CD4-positive, alpha-beta memory T cell (primary cell): ENCODE data around the gene STXBP5L. TPM values are rescaled to one million over a fixed set of nuclear protein-coding genes. Genes with fewer than 3 reads are reported as not detected.
A peak's percentile ranks its signal among the peaks of the same experiment; 100 is the strongest.
"Not testable (repeated sequence)": the region's sequence is repeated elsewhere in the genome, so short reads cannot be mapped to it uniquely, and the experiment has no call there.

Source experiments
- CTCF ChIA-PET: fragments of 350-600 bp; sonication (Branson Sonifier 250); formaldehyde crosslinking; loops from one replicate; lab custom pipeline; 2021; ENCODE audit warnings: inconsistent platforms; ENCODE audit not compliant: partially characterized antibody; lab: Charles Lee
- POLR2A ChIA-PET: fragments of 350-600 bp; sonication (Branson Sonifier 250); formaldehyde crosslinking; loops from one replicate; lab custom pipeline; 2021; ENCODE audit not compliant: partially characterized antibody; lab: Charles Lee
- DNase-seq, 5 donors: peaks; one replicate each; pipeline versions ENCODE4 v3.0.0 to v3.0.0-alpha.2; 2020 to 2022; ENCODE audit warnings: mixed read lengths in 1 of 5
- H3K27ac ChIP-seq: one replicate; pipeline ENCODE4 v1.7.0; 2013; ENCODE audit warnings: low read depth, low read length
- H3K27me3 ChIP-seq: 2 replicates; pipeline ENCODE4 v1.7.0; 2013; ENCODE audit warnings: mild to moderate bottlenecking, low read length, moderate library complexity; ENCODE audit not compliant: insufficient read depth
- H3K36me3 ChIP-seq: 2 replicates; pipeline ENCODE4 v1.7.0; 2013; ENCODE audit warnings: mild to moderate bottlenecking, low read length, moderate library complexity; ENCODE audit not compliant: insufficient read depth
- H3K4me1 ChIP-seq: 2 replicates; pipeline ENCODE4 v1.7.0; 2013; ENCODE audit warnings: mild to moderate bottlenecking, low read length, moderate library complexity; ENCODE audit not compliant: insufficient read depth
- H3K4me3 ChIP-seq, 2 donors: one replicate each; pipeline ENCODE4 v1.7.0; 2013; ENCODE audit warnings: low read length in 2 of 2, mild to moderate bottlenecking in 1 of 2
- H3K9me3 ChIP-seq, 2 donors: one replicate each; pipeline ENCODE4 v1.7.0; 2013; ENCODE audit warnings: low read length in 2 of 2, control low read depth in 1 of 2; ENCODE audit not compliant: control insufficient read depth in 1 of 2
- H3K27ac Mint-ChIP-seq, 7 donors: one replicate each; pipeline ENCODE4 v1.8.0; 2020 to 2021; ENCODE audit warnings: mixed read lengths in 7 of 7, mild to moderate bottlenecking in 6 of 7, inconsistent platforms in 3 of 7, moderate library complexity in 3 of 7
- H3K27me3 Mint-ChIP-seq, 2 donors: one replicate each; pipeline ENCODE4 v1.8.0; 2020 to 2021; ENCODE audit warnings: mixed read lengths in 2 of 2
- H3K36me3 Mint-ChIP-seq, 2 donors: one replicate each; pipeline ENCODE4 v1.8.0; 2020 to 2021; ENCODE audit warnings: mixed read lengths in 2 of 2, inconsistent platforms in 1 of 2, mild to moderate bottlenecking in 1 of 2
- H3K4me1 Mint-ChIP-seq, 4 donors: one replicate each; pipeline ENCODE4 v1.8.0; 2020 to 2021; ENCODE audit warnings: mixed read lengths in 4 of 4, mild to moderate bottlenecking in 1 of 4
- H3K4me3 Mint-ChIP-seq, 8 donors: one replicate each; pipeline ENCODE4 v1.8.0; 2020 to 2021; ENCODE audit warnings: mixed read lengths in 8 of 8, mild to moderate bottlenecking in 7 of 8, moderate library complexity in 6 of 8, inconsistent platforms in 3 of 8
- H3K9me3 Mint-ChIP-seq, 8 donors: one replicate each; pipeline ENCODE4 v1.8.0; 2020 to 2021; ENCODE audit warnings: mixed read lengths in 8 of 8, mild to moderate bottlenecking in 5 of 8, inconsistent platforms in 3 of 8, moderate library complexity in 1 of 8
- intact Hi-C: fragments of 100-400 bp; cut with micrococcal nuclease; formaldehyde crosslinking; loops from one replicate; pipeline ENCODE4 v1.15.1; 2023
- polyA plus RNA-seq, 2 donors: library from polyadenylated mRNA; unstranded; fragments of 300-500 nt; fragmentation: Illumina TruSeq; gene quantifications; one replicate each; pipeline ENCODE4 v1.2.3, GENCODE V29; 2021
- total RNA-seq, 2 experiments: library from RNA; stranded (reverse); gene quantifications; one replicate each; pipeline ENCODE4 v1.2.3, GENCODE V29; 2021

Gene STXBP5L
- total and polyA plus RNA-seq, 4 experiments from 2014 or later = not detected

DNA sequence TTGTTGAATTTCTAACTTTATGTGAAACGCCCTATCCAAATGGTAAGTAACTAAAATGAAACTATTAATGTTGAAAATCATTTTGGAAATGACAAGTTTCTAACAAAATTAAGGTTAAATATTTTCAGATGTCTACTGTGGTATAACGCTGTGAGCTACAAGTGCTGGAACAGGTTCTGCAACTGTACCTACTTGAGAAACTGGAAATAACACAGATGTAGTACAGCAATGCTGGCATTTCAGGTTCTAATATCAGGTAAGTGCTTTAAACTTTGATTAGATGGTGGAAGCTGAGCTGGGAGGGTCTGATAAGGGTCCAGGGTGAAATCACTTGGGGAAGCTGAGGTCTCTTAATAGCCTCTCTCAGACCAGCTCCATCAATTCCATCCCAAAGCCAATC is 315.1 kb downstream of the STXBP5L start:
- DNase-seq = no peak
- Mint-ChIP-seq H3K4me3 (no peak overlapping the region), H3K27ac (no peak overlapping the region), H3K27me3 (peaks cover 1 to 3% of the 10 kb centered on the region in 2 donors), H3K36me3 (no peaks in the 10 kb centered on the region), H3K9me3 (no peaks in the 10 kb centered on the region), H3K4me1 (no peaks in the 10 kb centered on the region)
- Histone ChIP-seq H3K27ac (no peak overlapping the region), H3K4me1 (no peaks in the 10 kb centered on the region), H3K36me3 (no peaks in the 10 kb centered on the region), H3K27me3 (no peaks in the 10 kb centered on the region), H3K9me3 (no peaks in the 10 kb centered on the region), H3K4me3 (no peak overlapping the region)
- intact Hi-C loops = no loop called here
- POLR2A ChIA-PET = no interaction called here
- CTCF ChIA-PET = interaction anchor here (0.8 to 1.2 kb wide), 2 partner anchors 8 to 15 kb away, joined by 3 read pairs; no protein-coding TSS in a partner anchor

DNA sequence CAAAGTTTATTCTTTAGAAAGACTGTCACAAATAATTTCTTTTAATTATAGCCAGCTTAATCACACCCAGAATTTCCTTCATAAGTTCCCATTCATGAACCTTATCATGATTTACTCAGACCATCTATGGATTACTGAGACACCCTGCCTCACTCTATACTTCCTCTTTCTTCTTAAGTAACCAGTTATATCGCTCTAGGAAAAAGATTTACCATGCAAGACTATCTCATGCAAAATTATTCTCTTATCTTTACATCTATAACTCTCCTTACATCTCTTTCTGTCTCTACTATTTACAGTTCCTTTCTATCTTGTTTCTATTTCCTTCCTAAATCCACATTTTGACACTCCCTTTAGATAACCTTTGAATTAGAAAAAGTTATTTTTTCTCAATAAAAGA is 321.0 kb downstream of the STXBP5L start:
- Mint-ChIP-seq H3K36me3 (no peaks in the 10 kb centered on the region), H3K9me3 (no peaks in the 10 kb centered on the region), H3K27ac (no peak overlapping the region), H3K4me1 (peaks cover 0 to 2% (median 0%) of the 10 kb centered on the region in 4 donors), H3K4me3 (no peak overlapping the region), H3K27me3 (no peaks in the 10 kb centered on the region)
- no peak for DNase-seq
- Histone ChIP-seq H3K9me3 (no peaks in the 10 kb centered on the region), H3K4me1 (no peaks in the 10 kb centered on the region), H3K27me3 (no peaks in the 10 kb centered on the region), H3K27ac (no peak overlapping the region), H3K36me3 (no peaks in the 10 kb centered on the region), H3K4me3 (no peak overlapping the region)
- POLR2A ChIA-PET = no interaction called here
- intact Hi-C loops = no loop called here
- CTCF ChIA-PET = no interaction called here

DNA sequence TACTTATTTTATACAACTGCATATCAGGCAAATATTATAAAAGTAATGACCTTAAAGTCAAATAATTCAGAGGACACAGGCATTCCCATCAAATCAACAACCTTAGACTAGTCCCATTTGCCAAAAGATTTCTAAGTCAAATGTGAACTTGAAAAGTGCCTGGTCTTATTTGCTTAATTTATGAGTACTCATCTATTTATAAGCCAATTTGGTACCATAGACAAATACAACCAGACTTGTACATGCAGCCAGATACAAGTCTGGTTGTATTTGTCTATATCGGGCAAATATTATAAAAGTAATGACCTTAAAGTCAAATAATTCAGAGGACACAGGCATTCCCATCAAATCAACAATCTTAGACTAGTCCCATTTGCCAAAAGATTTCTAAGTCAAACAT is 322.2 kb downstream of the STXBP5L start:
- H3K27ac Mint-ChIP-seq, H3K27me3 Mint-ChIP-seq, H3K36me3 Mint-ChIP-seq, H3K4me3 Mint-ChIP-seq, DNase-seq, H3K27ac ChIP-seq, CTCF ChIA-PET, intact Hi-C loops, H3K4me1 Mint-ChIP-seq, H3K27me3 ChIP-seq, H3K4me3 ChIP-seq, POLR2A ChIA-PET, H3K36me3 ChIP-seq, H3K9me3 Mint-ChIP-seq, H3K4me1 ChIP-seq, H3K9me3 ChIP-seq: not testable (repeated sequence)

DNA sequence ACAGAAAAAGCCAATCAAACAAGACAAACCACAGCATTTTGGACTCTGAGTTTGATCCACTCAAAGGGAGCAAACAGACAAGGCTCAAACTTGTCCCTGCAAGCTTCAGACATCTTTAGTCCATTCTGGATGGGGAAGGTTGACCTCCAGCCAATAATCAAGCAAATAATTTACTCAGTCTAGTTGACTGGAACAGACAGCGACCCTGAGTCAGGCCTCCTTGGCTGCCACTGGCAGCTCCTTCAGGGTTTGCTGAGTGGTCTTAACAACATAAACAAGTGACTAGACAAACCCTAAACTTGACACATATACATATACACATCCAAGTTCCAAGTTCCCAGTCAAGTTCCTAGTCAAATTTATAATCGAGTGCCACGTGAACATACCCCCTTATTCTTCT is 323.9 kb downstream of the STXBP5L start:
- H3K9me3 Mint-ChIP-seq = no peaks in the 10 kb centered on the region
- intact Hi-C loops = no loop called here
- no peak overlapping the region for H3K27ac Mint-ChIP-seq
- peaks cover 0 to 2% (median 0%) of the 10 kb centered on the region in 4 donors for H3K4me1 Mint-ChIP-seq
- no peaks in the 10 kb centered on the region for H3K27me3 ChIP-seq
- no peaks in the 10 kb centered on the region for H3K27me3 Mint-ChIP-seq
- H3K36me3 Mint-ChIP-seq = no peaks in the 10 kb centered on the region
- CTCF ChIA-PET = no interaction called here
- H3K9me3 ChIP-seq = no peaks in the 10 kb centered on the region
- no peak for DNase-seq
- no peak overlapping the region for H3K27ac ChIP-seq
- POLR2A ChIA-PET = no interaction called here
- no peaks in the 10 kb centered on the region for H3K4me1 ChIP-seq
- H3K4me3 ChIP-seq = no peak overlapping the region
- no peaks in the 10 kb centered on the region for H3K36me3 ChIP-seq
- H3K4me3 Mint-ChIP-seq = no peak overlapping the region

DNA sequence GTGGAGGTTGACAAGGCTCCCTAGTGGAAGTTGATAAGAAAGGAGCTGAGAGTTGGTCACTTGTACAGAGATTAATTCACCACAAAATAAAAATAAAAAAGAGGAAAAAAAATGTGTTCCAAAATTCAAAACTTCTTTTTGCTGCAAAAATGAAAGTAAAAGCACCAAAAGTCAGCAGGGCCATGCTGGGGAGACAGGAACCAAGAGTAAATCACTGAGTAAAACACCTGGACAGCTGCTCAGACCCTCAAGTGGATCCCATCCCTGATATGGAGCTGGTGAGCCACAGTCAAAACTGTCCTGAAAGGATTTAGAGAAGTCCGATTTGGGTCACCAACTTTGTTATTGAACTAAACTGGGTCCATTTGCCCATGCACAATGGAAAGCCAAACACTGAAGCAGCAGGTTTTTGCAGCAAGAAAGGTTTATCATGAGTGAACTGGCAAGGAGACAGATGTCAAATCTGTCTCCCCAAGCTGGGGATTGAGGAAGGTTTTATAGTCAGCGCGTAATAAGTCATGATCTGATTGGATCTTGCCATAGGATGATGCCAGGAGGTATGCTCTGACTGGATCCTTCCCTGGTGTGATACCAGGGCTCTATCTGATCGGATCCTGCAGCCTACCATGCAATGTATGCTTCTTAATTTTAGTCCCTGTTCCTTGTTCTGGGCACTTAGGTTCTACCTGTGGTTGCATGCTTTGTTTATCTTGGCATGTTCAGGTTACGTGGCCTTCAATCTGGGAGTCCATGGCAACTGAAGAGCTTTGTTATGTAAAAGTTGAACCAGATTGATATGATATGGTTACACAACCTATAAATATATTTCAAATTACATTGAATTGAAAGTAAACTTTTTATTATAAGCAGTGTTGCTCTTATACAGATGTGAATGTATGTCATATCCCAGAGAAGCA is 324.6 kb downstream of the STXBP5L start:
- CTCF ChIA-PET = no interaction called here
- no peaks in the 10 kb centered on the region for H3K9me3 ChIP-seq
- H3K27me3 ChIP-seq = no peaks in the 10 kb centered on the region
- POLR2A ChIA-PET = no interaction called here
- intact Hi-C loops = no loop called here
- Mint-ChIP-seq H3K36me3 (no peaks in the 10 kb centered on the region), H3K27me3 (no peaks in the 10 kb centered on the region), H3K27ac (no peak overlapping the region), H3K4me3 (peak overlapping the region in 1 of 8 donors; percentile 13), H3K4me1 (peaks cover 0 to 2% (median 0%) of the 10 kb centered on the region in 4 donors), H3K9me3 (no peaks in the 10 kb centered on the region)
- no peak overlapping the region for H3K4me3 ChIP-seq
- DNase-seq = no peak
- no peaks in the 10 kb centered on the region for H3K36me3 ChIP-seq
- no peak overlapping the region for H3K27ac ChIP-seq
- no peaks in the 10 kb centered on the region for H3K4me1 ChIP-seq

DNA sequence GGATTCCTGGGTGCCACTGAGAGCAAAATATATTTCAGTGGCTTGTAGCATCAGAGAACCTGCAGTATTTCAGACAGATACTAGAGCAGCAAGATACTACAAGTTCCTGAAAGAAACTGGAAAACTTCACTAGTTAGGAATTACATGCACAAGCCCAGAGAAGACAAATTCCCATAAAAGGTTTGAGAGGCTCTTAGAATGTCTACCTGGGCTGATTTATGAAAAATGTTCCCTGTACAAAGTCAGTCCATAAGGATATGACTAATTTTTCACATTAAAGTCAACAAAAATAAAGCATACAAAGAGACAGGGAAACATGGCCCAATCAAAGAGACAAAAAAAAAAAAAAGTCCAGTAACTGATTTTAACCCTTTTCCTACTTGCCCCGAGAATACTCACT is 335.2 kb downstream of the STXBP5L start:
- H3K36me3 Mint-ChIP-seq = no peaks in the 10 kb centered on the region
- no peaks in the 10 kb centered on the region for H3K27me3 Mint-ChIP-seq
- H3K9me3 ChIP-seq = no peaks in the 10 kb centered on the region
- no peak overlapping the region for H3K27ac Mint-ChIP-seq
- H3K4me3 Mint-ChIP-seq = no peak overlapping the region
- H3K36me3 ChIP-seq = no peaks in the 10 kb centered on the region
- peaks cover 0 to 3% (median 0%) of the 10 kb centered on the region in 8 donors for H3K9me3 Mint-ChIP-seq
- no peaks in the 10 kb centered on the region for H3K27me3 ChIP-seq
- intact Hi-C loops = no loop called here
- H3K27ac ChIP-seq = no peak overlapping the region
- CTCF ChIA-PET = no interaction called here
- DNase-seq = no peak
- no peaks in the 10 kb centered on the region for H3K4me1 Mint-ChIP-seq
- H3K4me3 ChIP-seq = no peak overlapping the region
- no peaks in the 10 kb centered on the region for H3K4me1 ChIP-seq
- POLR2A ChIA-PET = no interaction called here

DNA sequence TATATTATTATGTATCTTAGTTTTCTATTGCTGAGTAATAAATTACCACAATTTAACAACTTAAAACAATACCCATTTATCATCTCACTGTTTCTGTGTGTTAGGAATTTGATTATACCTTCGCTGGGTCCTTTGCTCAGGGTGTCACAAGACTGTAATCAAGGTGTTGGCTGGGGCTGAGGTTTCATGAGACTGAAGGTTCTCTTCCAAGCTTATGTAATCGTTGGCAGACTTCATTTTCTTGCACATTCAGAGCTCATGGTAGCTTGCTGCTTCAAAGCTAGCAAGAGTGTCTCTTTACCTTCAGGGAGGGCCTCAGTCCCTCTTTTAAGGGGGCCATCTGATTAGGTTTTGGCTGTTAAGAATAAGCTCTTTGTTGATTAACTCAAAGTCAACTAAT is 344.7 kb downstream of the STXBP5L start:
- no peaks in the 10 kb centered on the region for H3K27me3 ChIP-seq
- POLR2A ChIA-PET = no interaction called here
- H3K4me1 ChIP-seq = no peaks in the 10 kb centered on the region
- intact Hi-C loops = no loop called here
- CTCF ChIA-PET = no interaction called here
- no peaks in the 10 kb centered on the region for H3K36me3 ChIP-seq
- no peaks in the 10 kb centered on the region for H3K36me3 Mint-ChIP-seq
- H3K4me1 Mint-ChIP-seq = no peaks in the 10 kb centered on the region
- no peaks in the 10 kb centered on the region for H3K27me3 Mint-ChIP-seq
- no peak overlapping the region for H3K27ac Mint-ChIP-seq
- H3K9me3 Mint-ChIP-seq = peaks cover 0 to 4% (median 0%) of the 10 kb centered on the region in 8 donors
- no peaks in the 10 kb centered on the region for H3K9me3 ChIP-seq
- no peak for DNase-seq
- H3K27ac ChIP-seq = no peak overlapping the region
- no peak overlapping the region for H3K4me3 ChIP-seq
- H3K4me3 Mint-ChIP-seq = no peak overlapping the region
